Activated CD8-positive, alpha-beta T cell treated with anti-CD3 and anti-CD28 coated beads for 36 hours (primary cell): ENCODE data around the gene WFDC8. TPM values are rescaled to one million over a fixed set of nuclear protein-coding genes. Genes with fewer than 3 reads are reported as not detected.

Source experiments
- ATAC-seq: fragments of 200-7000 bp; cut with Tn5 transposase; one replicate; pipeline ENCODE4 v1.10.0; 2021; ENCODE audit warnings: mild to moderate bottlenecking, moderate library complexity
- CTCF ChIA-PET: fragments of 350-600 bp; sonication (Branson Sonifier 250); formaldehyde crosslinking; loops from one replicate; lab custom pipeline; 2021; ENCODE audit warnings: antibody characterized with exemption; lab: Charles Lee
- POLR2A ChIA-PET: fragments of 350-600 bp; sonication (Branson Sonifier 250); formaldehyde crosslinking; loops from one replicate; lab custom pipeline; 2021; ENCODE audit warnings: antibody characterized with exemption; lab: Charles Lee
- DNase-seq: peaks from one replicate; pipeline ENCODE4 v3.0.0-alpha.2; 2020
- H3K27ac Mint-ChIP-seq: one replicate; pipeline ENCODE4 v1.8.0; 2021; ENCODE audit warnings: mild to moderate bottlenecking, mixed read lengths
- H3K27me3 Mint-ChIP-seq: one replicate; pipeline ENCODE4 v1.8.0; 2021; ENCODE audit warnings: mixed read lengths
- H3K36me3 Mint-ChIP-seq: one replicate; pipeline ENCODE4 v1.8.0; 2021; ENCODE audit warnings: low read depth, mixed read lengths
- H3K4me1 Mint-ChIP-seq: one replicate; pipeline ENCODE4 v1.8.0; 2021; ENCODE audit warnings: low read depth, mixed read lengths
- H3K4me3 Mint-ChIP-seq: one replicate; pipeline ENCODE4 v1.8.0; 2021; ENCODE audit warnings: mild to moderate bottlenecking, moderate library complexity, mixed read lengths
- H3K9me3 Mint-ChIP-seq: one replicate; pipeline ENCODE4 v1.8.0; 2021; ENCODE audit warnings: mixed read lengths
- CTCF ChIP-seq: fragments of 200-600 bp; IDR thresholded peaks from one replicate; pipeline ENCODE4 v1.8.0; 2022; ENCODE audit warnings: antibody characterized with exemption, mild to moderate bottlenecking
- intact Hi-C: fragments of 100-400 bp; cut with micrococcal nuclease; formaldehyde crosslinking; loops from one replicate; pipeline ENCODE4 v1.10.0; 2022
- total RNA-seq, 2 experiments: library from RNA; stranded (reverse); gene quantifications; one replicate each; pipeline ENCODE4 v1.2.3, GENCODE V29; 2021

The WFDC8 gene
- total RNA-seq, 2 experiments from 2014 or later: not detected

- Mint-ChIP-seq H3K27ac (no peak overlapping the region), H3K4me3 (no peak overlapping the region), H3K27me3 (peaks cover 33% of the 10 kb centered on the region), H3K4me1 (no peaks in the 10 kb centered on the region), H3K9me3 (no peaks in the 10 kb centered on the region), H3K36me3 (no peaks in the 10 kb centered on the region)
- DNase-seq (no peak), ATAC-seq (no peak)
- POLR2A ChIA-PET: no interaction called here
- peak; percentile 25 for TF ChIP-seq CTCF
- intact Hi-C loops: no loop called here
- CTCF ChIA-PET: interaction anchor here (2.1 kb wide), 1 partner anchor 224 kb away, joined by 13 read pairs; no protein-coding TSS in a partner anchor
Observed at GRCh38 chr20:45545754-45546453, 33.2 kb downstream of the WFDC8 start.

- no peak for TF ChIP-seq CTCF
- H3K27me3 Mint-ChIP-seq: peaks cover 34% of the 10 kb centered on the region
- no peaks in the 10 kb centered on the region for H3K9me3 Mint-ChIP-seq
- H3K4me1 Mint-ChIP-seq: no peaks in the 10 kb centered on the region
- ATAC-seq (no peak), DNase-seq (no peak)
- no peak overlapping the region for H3K4me3 Mint-ChIP-seq
- CTCF ChIA-PET: interaction anchor here (2.1 kb wide), 1 partner anchor 225 kb away, joined by 13 read pairs; no protein-coding TSS in a partner anchor
- intact Hi-C loops: no loop called here
- POLR2A ChIA-PET: no interaction called here
- no peak overlapping the region for H3K27ac Mint-ChIP-seq
- no peaks in the 10 kb centered on the region for H3K36me3 Mint-ChIP-seq
Observed at GRCh38 chr20:45545351-45545750, 33.7 kb downstream of the WFDC8 start.

- ChIA-PET CTCF (no interaction called here), POLR2A (no interaction called here)
- no peaks in the 10 kb centered on the region for H3K9me3 Mint-ChIP-seq
Observed at GRCh38 chr20:45539382-45539781, 39.7 kb downstream of the WFDC8 start, which contains the start of gene WFDC6. WFDC6 (minus strand) TSS chr20:45539482; CDS start chr20:45539407, 75 bp downstream.

GRCh38 chr20:45538209-45538799 lies 40.8 kb downstream of the WFDC8 start:
- no peak for TF ChIP-seq CTCF
- no peaks in the 10 kb centered on the region for H3K4me1 Mint-ChIP-seq
- ATAC-seq (no peak), DNase-seq (no peak)
- no peak overlapping the region for H3K27ac Mint-ChIP-seq
- H3K9me3 Mint-ChIP-seq: no peaks in the 10 kb centered on the region
- ChIA-PET POLR2A (interaction anchor here (1.0 kb wide), 1 partner anchor 13 kb away, joined by 4 read pairs; no protein-coding TSS in a partner anchor), CTCF (no interaction called here)
- no peaks in the 10 kb centered on the region for H3K36me3 Mint-ChIP-seq
- intact Hi-C loops: no loop called here
- no peak overlapping the region for H3K4me3 Mint-ChIP-seq
- H3K27me3 Mint-ChIP-seq: peaks cover 28% of the 10 kb centered on the region

More at GRCh38 chr20:45539382-45539781, 39.7 kb downstream of the WFDC8 start, which contains the start of gene WFDC6:
- H3K27me3 Mint-ChIP-seq: peaks cover 31% of the 10 kb centered on the region
- no peak within 1 kb of the TSS for H3K27ac Mint-ChIP-seq
- intact Hi-C loops: no loop called here
- H3K4me1 Mint-ChIP-seq: no peaks in the 10 kb centered on the region
- DNase-seq (no peak), ATAC-seq (no peak)
- H3K4me3 Mint-ChIP-seq: no peak within 1 kb of the TSS
- H3K36me3 Mint-ChIP-seq: no peaks in the 10 kb centered on the region
- TF ChIP-seq CTCF: no peak

GRCh38 chr20:45527294-45527693 lies 51.8 kb downstream of the WFDC8 start:
- H3K27me3 Mint-ChIP-seq: peaks cover 37% of the 10 kb centered on the region
- ChIA-PET CTCF (no interaction called here), POLR2A (no interaction called here)
- no peaks in the 10 kb centered on the region for H3K9me3 Mint-ChIP-seq
- intact Hi-C loops: no loop called here
- no peak overlapping the region for H3K4me3 Mint-ChIP-seq
- H3K36me3 Mint-ChIP-seq: no peaks in the 10 kb centered on the region
- no peak for TF ChIP-seq CTCF
- DNase-seq (no peak), ATAC-seq (no peak)
- no peaks in the 10 kb centered on the region for H3K4me1 Mint-ChIP-seq
- H3K27ac Mint-ChIP-seq: no peak overlapping the region
